SW 1271 (cell line): ENCODE results near the gene SRRT.

Source experiments
- DNase-seq, 2 experiments: peaks; one replicate each; lab custom pipeline; 2025; lab: John Stamatoyannopoulos, UW

The SRRT gene

DNA sequence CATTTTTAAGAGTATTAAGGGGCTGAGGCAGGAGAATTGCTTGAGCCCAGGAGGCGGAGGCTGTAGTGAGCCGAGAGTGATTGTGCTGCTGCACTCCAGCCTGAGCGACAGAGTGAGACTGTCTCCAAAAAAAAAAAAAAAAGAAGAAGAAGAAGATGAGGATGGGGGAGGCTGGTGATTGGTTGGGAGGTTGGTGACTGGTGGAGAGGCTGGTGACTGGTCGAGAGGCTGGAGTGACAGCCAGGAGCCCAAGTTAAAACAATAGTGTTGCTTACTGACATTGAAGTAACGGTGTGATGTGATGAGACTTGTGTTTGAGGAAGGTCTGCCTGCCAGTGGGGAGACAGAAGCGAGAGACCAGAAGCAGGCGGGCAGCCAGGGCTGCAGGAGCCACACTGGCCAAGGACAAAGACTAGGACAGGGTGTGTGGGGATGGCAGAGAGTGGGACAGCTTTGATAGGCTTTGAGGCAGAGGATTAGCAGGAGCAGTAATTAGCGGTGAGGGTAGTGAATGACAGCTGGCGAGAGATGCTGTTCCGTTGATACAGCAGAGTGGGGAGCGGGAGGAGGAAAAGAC, 4.9 kb downstream of the SRRT start:
- DNase-seq = no peak

DNA sequence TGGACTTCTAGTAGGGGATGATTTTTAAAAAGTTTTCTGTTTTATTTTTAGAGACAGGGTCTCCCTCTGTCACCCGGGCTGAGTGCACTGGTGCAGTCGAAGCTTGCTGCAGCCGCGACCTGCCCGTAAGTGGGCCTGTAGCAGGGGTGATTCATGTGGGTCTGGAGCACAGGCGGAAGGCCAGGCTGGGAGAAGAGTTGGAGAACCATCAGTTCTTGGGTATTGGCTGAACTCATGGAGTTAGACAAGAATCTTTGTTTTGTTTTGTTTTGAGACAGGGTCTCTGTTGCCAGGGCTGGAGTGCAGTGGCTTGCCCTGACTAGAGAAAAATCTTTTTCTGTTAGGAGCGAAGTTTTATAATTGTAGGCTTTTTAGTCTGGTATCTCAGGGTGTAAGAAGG, 5.7 kb downstream of the SRRT start:
- no peak for DNase-seq

DNA sequence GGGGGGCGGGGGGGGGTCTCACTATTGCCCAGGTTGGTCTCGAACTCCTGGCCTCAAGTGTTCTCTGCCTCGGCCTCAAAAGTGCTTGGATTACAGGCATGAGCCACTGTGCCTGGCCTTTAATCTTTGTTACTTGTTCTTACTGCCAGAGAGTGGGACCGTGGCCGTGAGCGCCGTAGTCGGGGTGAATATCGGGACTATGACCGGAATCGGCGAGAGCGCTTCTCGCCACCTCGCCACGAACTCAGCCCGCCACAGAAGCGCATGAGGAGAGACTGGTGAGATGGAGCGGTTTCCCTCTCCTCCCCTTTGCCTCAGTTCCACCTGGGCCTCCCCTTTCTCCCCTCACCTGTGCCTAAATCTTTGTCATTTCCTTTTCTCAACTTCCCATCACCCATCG, 6.2 kb downstream of the SRRT start:
- DNase-seq = no peak

DNA sequence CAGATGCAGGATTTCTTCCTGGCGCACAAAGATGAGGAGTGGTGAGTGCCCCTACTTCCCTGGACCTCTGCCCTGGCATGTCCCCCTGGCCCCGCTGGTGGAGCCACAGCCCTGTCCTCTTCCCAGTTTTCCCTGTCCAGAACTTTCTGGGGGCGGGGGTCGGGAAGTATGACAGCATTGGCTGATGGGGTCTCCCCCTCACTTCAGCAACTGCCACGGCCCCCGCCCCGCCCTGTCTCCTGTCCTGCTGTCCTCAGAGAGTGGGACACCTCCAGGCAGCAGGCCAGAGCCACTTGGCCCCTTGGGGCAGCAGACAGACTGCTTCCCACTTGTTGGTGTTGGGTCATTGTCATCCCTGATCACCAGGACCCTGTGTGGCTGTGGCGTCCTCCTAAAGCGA, 7.3 kb downstream of the SRRT start:
- no peak for DNase-seq

DNA sequence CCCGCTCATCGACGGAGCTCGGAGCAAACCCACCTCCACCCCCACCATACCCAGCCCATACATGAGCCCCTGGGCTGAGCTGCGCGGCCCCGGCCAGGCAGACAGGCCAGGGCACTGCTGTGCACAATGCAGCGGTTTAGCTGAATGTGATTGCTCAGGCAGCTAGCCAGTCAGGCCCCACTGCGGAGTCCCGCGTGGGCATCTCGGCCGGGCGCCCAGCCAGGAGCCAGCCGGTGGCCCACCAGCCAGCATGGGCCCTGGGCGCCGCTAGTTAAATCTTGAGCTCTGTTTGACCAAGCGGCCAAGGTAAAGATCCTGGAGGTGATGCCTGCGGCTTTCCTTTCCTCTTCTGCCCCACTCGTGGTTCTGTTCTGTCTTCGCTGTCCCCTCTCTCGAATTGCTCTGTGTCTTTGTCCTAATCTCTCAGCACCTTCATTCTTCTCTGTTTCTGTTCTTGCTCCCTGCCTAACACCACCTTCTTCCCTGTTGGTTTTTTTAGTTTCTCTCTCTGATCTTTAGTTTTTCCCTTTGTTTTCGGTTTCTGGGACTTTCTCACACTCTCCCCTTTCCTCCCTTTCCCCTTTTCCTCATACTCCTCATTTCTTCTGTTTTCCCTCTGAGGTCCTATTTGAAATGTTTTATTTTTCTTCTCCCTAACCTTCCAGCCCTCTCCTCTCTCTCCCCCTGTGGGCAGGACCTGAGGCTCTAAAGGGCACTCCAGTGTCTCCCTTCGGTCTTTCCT, 8.1 kb downstream of the SRRT start:
- no peak for DNase-seq

- no peak for DNase-seq
These were observed 10.0 kb downstream of the SRRT start for GRCh38 chr7:100884736-100885439.

DNA sequence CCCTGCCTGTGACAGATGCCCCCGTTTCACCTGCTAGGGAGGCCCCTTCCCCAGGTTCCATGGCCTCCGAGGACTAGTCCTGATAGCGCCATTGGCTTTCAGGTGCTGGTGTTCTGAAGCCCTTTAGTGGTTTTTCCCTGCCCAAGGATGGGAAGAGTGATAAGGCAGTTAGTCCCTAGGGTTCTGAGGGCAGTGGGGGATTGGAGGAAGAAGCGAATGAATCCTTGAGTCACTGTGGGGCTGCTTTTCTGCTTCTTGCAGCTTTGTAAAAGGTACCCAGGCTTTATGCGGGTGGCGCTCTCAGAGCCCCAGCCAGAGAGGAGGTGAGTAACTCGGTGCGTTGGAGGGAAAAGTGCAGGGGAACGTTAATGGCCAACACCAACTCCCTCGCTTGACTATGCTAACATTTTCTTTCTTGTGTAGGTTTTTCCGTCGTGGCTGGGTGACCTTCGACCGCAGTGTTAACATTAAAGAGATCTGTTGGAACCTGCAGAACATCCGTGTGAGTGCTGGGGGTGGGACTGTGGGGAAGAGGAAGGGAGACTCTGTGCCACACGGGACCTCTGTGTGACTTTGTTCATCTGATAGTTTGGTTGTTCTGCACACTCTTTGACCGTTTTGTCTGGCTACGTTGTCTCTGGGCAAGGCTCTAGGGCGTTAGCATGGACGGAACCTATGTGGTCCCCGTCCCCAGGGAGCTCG, 10.7 kb downstream of the SRRT start:
- DNase-seq = no peak

GRCh38 chr7:100886142-100886935, 11.4 kb downstream of the SRRT start:
- DNase-seq = no peak

- DNase-seq = no peak
These were observed 12.1 kb downstream of the SRRT start for GRCh38 chr7:100886936-100887515.

DNA sequence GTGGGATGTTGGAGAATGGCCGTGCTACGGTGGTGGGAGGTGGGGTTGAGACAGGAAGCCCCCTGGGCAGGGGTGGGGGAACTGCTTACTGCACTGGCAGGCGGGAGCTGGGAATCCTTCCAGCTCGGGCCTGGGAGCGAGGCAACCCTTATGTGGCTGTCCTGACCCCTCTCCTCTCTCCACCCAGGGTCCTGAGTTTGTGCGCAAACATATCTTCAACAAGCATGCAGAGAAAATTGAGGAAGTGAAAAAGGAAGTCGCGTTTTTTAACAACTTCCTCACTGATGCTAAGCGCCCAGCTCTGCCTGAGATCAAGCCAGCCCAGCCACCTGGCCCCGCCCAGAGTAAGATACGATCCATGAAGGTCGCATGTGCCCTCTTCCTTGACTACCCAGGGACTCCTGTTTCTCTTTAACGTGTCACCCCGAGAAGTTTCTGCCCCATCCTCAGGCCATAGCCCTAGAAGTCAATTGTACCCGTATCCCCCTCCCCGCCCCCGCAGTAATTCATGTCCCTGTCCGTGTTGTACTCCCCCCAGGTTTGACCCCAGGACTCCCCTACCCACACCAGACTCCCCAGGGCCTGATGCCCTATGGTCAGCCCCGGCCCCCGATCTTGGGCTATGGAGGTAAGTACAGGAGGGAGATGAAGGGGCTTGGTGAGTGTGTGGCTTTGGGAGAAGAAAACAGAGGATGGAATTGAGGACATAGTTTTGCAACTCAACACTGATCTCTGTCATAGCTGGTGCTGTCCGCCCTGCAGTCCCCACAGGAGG, 12.8 kb downstream of the SRRT start:
- no peak for DNase-seq

GRCh38 chr7:100888291-100888987, 13.5 kb downstream of the SRRT start:
- DNase-seq = no peak

DNA sequence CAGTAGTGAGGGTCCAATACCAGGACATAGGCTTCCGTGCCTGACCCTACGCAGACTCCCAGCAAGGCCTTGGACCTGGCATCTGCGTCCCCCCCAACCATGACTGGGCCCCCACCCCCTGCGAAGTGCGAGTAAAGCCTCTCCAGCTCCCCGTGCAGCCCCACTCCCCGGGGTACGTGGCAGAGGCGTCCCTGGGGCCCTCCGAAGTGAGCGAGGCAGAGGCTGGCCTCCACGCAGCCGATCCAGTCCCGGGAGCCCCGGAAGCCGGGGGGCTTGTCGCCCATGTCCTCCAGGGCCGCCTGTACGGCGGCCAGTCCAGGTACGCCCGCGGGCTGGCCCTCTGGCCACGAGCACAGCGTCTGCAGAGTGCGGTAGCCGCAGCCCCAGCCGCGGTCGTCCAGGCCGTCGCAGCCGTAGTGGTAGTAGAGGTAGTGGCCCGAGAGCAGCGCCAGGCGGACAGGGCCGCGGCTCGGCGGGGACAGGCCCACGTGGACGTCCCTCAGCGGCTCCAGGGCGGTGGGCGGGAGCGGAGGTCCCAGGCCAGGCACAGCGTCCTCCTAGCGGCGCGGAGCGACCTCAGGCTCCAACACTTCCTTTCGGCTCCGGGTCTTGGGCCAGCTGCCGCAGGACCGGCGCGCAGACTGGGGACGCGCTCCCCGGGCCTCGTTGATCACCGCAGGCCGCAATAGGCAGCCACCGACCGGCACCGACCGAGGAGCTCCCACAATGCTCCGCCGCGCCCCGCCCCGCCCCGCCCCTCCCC, 14.3 kb downstream of the SRRT start, which contains the start of gene UFSP1:
UFSP1 (minus strand) TSS at position 728 of the 763 bp plus-strand sequence; CDS start at position 284, 444 bp downstream.
- DNase-seq = no peak

DNA sequence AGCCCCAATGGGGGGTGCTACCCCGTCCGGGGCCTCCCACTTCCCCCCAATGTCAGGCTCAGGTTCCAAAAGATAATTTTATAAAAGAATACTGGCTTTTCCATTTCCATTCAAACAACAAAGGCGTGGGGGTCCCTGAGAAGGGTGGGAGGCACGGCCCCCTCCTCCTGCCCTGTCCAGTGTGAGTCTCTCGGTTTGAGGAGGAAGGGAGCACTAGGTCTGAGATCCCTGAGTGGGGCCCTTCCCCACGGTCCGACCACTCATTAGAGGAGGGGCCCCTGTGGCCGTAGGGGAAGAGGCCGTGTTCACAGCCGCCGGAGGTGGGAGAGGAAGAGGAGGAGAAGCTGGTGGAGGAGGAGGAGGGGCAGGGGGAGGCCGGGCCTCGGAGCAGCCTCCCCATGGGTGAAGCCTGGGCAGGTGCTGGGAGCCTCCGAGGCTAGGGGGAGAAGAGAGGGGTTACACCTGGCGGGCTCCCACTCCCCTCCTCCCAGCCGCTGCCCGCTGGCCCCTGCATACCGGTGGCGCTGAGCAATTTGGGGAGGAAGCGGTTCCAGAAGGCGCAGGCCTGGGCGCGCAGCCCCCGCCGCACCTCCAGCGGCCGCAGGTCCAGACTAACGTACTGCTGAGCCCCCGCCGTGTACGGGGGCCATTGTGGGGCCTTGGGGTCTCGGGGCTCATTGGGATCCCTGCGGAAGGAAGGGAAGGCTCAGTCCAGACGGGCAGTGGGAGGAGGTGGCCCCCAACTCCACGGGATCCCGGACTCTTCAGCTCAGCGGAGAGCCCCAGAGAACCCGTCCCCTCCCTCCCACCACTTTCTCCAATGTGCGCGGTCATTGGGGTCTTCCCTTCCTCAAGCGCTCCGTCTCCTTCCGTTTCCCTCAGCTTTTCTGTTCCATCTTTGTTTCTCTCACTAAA, 16.0 kb downstream of the SRRT start:
- DNase-seq = no peak

GRCh38 chr7:100891568-100892247, 16.8 kb downstream of the SRRT start:
- no peak for DNase-seq

DNA sequence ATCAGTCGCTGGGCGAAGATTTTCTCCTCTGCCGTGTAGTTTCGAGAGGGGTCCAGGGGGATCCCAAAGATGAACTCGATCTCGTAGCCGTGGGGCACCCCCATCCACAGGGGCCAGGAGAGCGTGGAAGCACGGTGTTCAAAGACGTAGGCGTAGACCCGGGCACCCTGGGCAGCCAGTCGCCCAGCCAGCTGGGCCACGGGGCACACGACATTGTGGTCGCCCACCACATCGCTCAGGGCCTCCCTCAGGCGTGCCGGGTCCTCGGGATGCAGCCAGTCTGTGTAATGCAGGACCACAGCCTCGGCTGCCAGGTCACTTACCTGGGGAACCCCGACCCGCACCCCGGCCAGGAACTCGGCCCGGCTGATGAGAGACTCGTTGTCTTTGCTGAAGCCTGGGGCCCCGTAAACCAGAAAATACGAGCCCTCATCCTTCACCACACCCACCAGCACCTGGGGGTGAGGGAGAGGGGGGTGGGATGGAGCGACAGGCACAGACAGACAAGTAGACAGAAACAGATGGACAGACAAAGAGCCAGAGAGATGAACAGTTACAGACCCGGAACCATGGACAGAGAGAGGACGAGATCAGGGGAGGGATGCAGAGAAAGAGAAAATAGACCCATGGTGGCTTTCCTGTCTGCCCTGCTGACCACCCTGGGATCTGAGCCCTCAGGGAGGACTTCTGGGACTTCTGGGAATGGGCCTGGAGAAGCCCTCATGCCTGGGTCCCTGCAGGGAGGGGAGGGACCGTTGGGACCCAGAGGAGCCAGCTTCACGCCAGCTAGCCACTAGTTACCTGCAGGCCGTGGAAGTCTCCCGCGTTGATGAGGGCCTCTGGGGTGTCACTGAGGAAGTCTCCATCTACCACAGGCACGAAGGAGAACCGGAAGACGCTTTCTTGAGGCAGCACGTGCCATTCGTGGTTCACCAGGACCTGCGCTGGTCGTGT, 17.7 kb downstream of the SRRT start:
- no peak for DNase-seq

DNA sequence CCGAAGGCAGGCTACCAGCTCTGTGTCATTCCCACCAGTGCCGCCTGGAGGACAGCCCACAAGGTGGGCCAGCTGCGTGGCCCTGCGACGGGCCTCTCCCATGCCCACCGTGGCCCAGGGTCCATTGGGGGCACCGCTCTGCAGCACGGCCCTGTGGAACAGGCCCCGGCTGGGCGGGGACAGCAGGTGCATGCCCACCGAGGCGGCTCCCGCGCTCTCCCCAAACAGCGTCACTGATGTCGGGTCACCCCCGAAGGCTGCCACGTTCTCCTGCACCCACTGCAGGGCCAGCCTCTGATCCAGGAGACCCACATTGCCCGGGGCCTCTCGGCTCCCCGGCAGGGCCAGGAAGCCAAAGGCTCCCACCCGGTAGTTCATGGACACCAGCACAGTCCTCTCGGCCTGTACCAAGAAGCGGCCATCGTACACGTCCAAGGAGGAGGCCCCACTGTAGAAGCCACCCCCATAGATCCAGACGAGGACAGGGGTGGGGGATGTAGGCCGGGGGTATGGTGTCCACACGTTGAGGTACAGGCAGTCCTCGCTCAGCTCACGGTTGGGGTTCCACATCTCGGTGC, 18.5 kb downstream of the SRRT start:
- no peak for DNase-seq
